ENCODE measurements around the gene PLD6. TPM values are rescaled to one million over a fixed set of nuclear protein-coding genes. Genes with fewer than 3 reads are reported as not detected.

PLD6 gene
- total and polyA plus RNA-seq, 10 of the 15 experiments (the other 5 are each of a cell fraction or from before 2014, with no cell fraction given), result 4.7 to 21.4 (median 12.0) TPM

DNA sequence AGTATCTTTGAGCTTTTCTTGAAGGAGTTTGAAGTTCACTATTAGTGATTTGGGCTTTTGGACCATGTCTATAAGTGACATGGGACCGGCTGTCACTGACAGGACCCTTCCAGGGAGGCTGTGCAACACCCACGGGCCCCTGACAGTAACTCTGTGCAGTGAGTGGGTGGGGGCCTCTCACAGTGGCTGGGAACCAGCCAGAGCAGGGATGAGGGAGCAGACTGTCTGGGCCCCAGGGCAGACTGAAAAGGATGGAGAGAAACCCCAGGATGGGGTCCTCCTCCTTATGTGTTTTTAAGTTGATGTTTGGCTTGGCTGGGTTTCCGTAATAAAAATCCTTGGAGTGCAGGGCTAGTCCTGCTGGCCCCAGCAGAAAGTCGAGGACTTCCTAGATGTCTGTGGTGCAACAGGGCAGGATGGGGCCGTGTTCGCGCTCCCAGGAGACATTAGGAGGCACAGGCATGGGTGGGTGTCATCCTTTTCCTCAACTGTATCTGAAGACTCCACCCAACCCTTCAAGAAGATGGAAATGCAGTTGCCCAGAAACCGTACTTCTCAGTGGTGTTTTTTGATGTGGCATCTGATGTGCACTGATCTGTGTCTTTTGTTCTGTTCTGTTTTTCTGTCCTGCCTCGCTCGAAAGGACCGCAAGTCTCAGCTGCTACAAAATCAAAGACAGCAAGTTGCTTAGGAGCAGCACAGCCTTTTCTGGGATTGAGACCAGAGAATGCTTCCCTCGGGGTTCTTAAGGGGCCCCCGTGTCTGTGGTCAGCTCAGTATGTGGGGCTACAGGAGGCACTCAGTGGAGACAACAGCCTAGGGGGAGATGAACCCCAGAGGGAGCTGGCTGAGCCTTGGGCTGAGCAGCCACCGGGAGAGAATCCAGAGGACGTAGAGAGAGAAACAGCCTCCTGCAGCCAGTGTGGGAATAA is 24.2 kb downstream of the PLD6 start (continued):
- no peak for TF ChIP-seq CUX1 (IDR thresholded peaks at IDR 0.05; ENCODE audit: insufficient replicate concordance, low read depth, low read length)

DNA sequence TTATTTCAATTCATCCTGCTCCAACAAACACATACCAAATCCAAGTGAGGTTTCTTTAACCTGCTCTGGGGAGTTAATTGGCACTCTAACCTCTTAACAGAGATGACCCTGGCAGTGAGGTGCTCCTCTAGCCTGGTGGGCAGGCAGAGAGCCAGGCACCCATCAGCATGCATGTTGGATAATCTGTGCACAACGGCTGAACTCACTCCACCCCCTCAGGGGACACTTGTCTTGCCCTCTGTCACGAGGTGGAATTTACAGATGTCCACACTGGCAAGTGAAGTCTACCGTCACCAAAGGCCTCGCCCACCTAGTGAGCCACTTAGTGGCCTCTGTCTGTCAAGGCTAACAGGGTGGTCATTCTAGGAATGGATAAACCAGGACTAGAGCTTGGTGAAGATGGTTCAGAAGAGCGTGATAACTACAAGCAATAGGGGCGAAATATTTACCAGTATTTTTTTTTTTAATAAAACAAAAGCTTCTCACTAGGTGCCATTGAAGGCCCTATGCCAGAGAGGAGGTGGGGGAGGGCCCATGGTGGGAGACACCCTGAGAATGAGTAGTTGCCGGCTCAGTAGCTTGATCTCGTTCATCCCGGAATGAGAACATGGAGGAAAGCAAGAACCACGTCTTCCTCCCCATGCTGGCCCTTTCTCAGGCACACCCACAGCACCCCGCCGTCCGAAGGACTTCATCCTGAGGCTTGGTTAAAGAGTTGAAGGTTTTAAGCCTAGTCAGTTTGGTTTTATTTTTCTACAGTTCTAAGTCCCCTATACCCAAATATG is 25.2 kb downstream of the PLD6 start:
- in situ Hi-C loops (cut with MboI), result no loop called here
- DNase-seq (ENCODE audit: low read depth, low spot score), result no peak
- no peak overlapping the region for H2AFZ ChIP-seq (ENCODE audit: control insufficient read depth, low read depth, low read length)
- ChIA-PET SMC1A (ENCODE audit: uncharacterized antibody, unreplicated experiment) (interaction anchor here (0.6 to 1.3 kb wide), 6 partner anchors 9 to 131 kb away, joined by 3 to 10 read pairs (median 5); no protein-coding TSS in a partner anchor), RAD21 (ENCODE audit: unreplicated experiment) (interaction anchor here (1.1 to 2.4 kb wide), 2 partner anchors 11 to 203 kb away, joined by 3 to 10 read pairs; no protein-coding TSS in a partner anchor), POLR2A (interaction anchor here (1.3 kb wide), 2 partner anchors 14 to 26 kb away, joined by 3 to 5 read pairs; no protein-coding TSS in a partner anchor), CTCF (interaction anchor here (1.3 kb wide), 1 partner anchor 132 kb away, joined by 4 read pairs; no protein-coding TSS in a partner anchor)
- BruUV-seq (replicated peaks), result TSS peak; percentile 10
- no peaks in the 10 kb centered on the region for H3K27me3 ChIP-seq (replicated peaks in 1 of 2; ENCODE audit: control insufficient read depth in 2 of 2, insufficient read depth in 2 of 2, low read length in 1 of 2)
- no peaks in the 10 kb centered on the region for H4K20me1 ChIP-seq (ENCODE audit: control insufficient read depth, insufficient read depth)
- no peak for FAIRE-seq
- 81% methylated on average over 13 of the region's 13 CpGs for WGBS (ENCODE audit: insufficient coverage, insufficient replicate concordance, low lambda C conversion rate, missing lambda C conversion rate)
- H3K4me2 ChIP-seq (ENCODE audit: control insufficient read depth, insufficient read depth), result no peak overlapping the region
- peaks cover 20 to 24% of the 10 kb centered on the region in 2 experiments for H3K36me3 ChIP-seq (ENCODE audit: control insufficient read depth in 2 of 2, insufficient read depth in 2 of 2, low read length in 1 of 2)
- TF ChIP-seq NBN (IDR thresholded peaks at IDR 0.05) (no peak), NFYB (IDR thresholded peaks at IDR 0.05; ENCODE audit: insufficient read depth, low read depth, low read length) (no peak), POU2F2 (IDR thresholded peaks at IDR 0.05; ENCODE audit: borderline replicate concordance, low read depth, low read length) (no peak), KAT2A (conservative IDR thresholded peaks at IDR 0.05; ENCODE audit: control insufficient read depth, low read depth, low read length) (no peak), NR2C2 (IDR thresholded peaks at IDR 0.05; ENCODE audit: borderline replicate concordance, control insufficient read depth, insufficient read length, low read depth) (no peak)
- TF ChIP-seq, protein P1, sequence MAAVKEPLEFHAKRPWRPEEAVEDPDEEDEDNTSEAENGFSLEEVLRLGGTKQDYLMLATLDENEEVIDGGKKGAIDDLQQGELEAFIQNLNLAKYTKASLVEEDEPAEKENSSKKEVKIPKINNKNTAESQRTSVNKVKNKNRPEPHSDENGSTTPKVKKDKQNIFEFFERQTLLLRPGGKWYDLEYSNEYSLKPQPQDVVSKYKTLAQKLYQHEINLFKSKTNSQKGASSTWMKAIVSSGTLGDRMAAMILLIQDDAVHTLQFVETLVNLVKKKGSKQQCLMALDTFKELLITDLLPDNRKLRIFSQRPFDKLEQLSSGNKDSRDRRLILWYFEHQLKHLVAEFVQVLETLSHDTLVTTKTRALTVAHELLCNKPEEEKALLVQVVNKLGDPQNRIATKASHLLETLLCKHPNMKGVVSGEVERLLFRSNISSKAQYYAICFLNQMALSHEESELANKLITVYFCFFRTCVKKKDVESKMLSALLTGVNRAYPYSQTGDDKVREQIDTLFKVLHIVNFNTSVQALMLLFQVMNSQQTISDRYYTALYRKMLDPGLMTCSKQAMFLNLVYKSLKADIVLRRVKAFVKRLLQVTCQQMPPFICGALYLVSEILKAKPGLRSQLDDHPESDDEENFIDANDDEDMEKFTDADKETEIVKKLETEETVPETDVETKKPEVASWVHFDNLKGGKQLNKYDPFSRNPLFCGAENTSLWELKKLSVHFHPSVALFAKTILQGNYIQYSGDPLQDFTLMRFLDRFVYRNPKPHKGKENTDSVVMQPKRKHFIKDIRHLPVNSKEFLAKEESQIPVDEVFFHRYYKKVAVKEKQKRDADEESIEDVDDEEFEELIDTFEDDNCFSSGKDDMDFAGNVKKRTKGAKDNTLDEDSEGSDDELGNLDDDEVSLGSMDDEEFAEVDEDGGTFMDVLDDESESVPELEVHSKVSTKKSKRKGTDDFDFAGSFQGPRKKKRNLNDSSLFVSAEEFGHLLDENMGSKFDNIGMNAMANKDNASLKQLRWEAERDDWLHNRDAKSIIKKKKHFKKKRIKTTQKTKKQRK (IDR thresholded peaks at IDR 0.05; ENCODE audit: low read depth, low read length), result no peak
- TF ChIP-seq, protein P2, sequence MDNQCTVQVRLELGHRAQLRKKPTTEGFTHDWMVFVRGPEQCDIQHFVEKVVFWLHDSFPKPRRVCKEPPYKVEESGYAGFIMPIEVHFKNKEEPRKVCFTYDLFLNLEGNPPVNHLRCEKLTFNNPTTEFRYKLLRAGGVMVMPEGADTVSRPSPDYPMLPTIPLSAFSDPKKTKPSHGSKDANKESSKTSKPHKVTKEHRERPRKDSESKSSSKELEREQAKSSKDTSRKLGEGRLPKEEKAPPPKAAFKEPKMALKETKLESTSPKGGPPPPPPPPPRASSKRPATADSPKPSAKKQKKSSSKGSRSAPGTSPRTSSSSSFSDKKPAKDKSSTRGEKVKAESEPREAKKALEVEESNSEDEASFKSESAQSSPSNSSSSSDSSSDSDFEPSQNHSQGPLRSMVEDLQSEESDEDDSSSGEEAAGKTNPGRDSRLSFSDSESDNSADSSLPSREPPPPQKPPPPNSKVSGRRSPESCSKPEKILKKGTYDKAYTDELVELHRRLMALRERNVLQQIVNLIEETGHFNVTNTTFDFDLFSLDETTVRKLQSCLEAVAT (IDR thresholded peaks at IDR 0.05), result no peak
- ATAC-seq, result no peak
- intact Hi-C loops (cut with micrococcal nuclease; ENCODE audit: unreplicated experiment), result no loop called here
- H3K4me1 ChIP-seq (ENCODE audit: control insufficient read depth, insufficient read depth, low read length), result peaks cover 41% of the 10 kb centered on the region
- H3K27ac ChIP-seq (ENCODE audit: control insufficient read depth, insufficient read depth), result no peak overlapping the region
- H3K9ac ChIP-seq (ENCODE audit: control insufficient read depth, insufficient read depth, low read length), result no peak overlapping the region
- no peak overlapping the region for H3K4me3 ChIP-seq
- no peaks in the 10 kb centered on the region for H3K79me2 ChIP-seq (ENCODE audit: control insufficient read depth, insufficient read depth, low read length)
- no peaks in the 10 kb centered on the region for H3K9me3 ChIP-seq (replicated peaks; ENCODE audit: control insufficient read depth, insufficient read depth, low read length)

Measured in GM12878 (cell line).